ENCODE results near the gene MRPL14.
"Not testable (repeated sequence)": the region's sequence is repeated elsewhere in the genome, so short reads cannot be mapped to it uniquely, and the experiment has no call there.

MRPL14 gene

DNA sequence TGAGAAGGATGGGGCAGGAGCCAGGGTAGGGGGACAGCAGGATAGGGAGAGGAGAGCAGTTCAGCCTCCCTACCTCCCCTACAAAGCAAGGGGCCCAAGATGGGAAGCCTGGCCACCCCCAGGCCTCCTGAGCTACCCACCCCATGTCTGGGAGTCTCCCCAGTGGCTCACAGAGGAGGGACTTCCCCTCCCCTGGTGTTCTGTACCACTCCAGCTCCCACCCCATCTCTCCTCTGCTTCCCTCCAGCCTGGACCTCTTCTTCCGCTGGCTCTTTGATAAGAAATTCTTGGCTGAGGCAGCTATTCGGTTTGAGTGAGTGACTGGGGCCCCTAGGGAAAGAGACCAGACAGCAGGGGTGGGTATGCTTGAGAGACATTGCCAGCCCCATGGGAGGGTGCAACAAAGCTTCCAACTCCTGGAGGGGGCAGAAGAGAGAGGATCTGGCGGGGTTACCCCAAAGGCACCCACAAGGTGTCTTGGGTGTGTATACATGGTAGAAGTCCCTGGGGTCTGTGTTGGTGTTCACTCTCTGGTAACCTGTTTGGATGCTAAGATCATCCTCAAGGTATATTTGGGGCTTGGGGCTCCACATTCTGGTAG, 23.2 kb upstream of the MRPL14 start:
- no peak for DNase-seq (ENCODE audit: low read depth in 2 of 2, low spot score in 1 of 2)

DNA sequence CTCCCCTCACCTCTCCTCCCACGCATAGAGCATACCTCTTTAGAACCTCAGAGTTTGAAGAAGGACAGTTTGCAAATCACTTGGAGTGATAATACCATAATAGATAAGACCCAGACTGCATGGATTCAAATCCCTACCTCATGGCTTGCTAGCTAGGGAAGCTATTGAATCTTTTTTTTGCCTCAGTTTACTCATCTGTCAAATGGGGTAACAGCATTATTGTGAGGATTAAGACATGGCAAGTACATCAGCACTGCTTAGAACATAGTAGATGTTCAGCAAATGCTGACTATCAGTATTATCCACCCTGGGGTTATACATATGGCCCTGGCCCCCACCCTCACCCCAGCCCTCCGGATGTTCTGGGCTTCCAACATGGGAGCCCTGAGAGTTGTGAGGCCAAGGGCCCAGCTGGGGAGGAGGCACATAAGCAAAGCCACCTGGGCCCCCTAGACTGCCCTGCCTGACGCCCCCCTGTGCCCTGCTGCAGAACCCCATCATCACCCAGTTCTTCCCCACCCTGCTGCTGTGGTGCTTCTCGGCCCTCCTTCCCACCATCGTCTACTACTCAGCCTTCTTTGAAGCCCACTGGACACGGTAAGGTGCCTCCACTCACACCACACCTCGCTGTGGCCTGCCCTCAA, 22.2 kb upstream of the MRPL14 start:
- DNase-seq (ENCODE audit: low read depth in 2 of 2, low spot score in 1 of 2) = no peak

DNA sequence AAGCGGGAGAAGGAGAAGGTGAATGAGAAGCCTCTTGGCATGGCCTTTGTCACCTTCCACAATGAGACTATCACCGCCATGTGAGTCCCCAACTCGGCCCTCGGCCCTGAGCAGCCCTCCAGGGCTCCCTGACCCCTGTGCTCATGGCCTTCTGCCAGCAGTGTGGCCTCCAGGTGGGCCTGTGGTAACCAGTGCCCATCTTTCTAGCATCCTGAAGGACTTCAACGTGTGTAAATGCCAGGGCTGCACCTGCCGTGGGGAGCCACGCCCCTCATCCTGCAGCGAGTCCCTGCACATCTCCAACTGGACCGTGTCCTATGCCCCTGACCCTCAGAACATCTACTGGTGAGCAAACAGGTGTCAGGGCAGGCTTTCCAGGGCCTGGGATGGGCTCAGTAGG, 21.1 kb upstream of the MRPL14 start:
- DNase-seq (ENCODE audit: low read depth in 2 of 2, low spot score in 1 of 2) = no peak

DNA sequence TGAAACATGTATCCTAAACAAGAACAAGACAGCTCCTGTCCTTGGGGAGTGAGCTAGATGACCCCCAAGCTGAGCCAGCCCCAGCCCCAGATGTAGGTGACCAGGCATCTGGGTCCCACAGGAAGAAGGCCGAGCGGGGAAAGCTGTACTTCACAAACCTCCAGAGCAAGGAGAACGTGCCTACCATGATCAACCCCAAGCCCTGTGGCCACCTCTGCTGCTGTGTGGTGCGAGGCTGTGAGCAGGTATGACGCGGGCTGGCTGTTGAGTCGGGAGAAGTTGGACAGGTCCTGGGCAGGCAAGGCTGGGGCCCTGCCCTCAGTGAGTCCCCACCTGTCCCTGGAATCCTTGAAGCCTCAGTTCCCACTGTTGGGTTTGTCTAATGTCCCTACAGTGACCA, 20.0 kb upstream of the MRPL14 start:
- DNase-seq (ENCODE audit: low read depth in 2 of 2, low spot score in 1 of 2) = no peak

DNA sequence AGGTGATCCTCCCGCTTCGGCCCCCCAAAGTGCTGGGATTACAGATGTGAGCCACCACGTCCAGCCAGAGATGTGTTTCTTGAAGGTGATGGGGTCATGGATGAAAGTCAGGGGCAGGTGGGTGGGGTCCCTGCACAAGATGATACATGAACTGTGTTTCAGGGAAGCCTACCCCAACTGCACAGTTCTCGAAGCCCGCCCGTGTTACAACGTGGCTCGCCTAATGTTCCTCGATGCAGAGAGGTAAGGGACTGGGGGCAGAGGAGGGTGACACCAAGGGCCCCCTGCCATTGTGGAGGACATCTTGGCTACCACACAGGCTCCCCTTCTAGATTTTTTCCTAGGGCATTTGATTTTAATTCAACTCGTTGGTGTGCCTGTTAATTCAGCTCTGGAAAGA, 19.4 kb upstream of the MRPL14 start:
- DNase-seq (ENCODE audit: low read depth in 2 of 2, low spot score in 1 of 2) = no peak

DNA sequence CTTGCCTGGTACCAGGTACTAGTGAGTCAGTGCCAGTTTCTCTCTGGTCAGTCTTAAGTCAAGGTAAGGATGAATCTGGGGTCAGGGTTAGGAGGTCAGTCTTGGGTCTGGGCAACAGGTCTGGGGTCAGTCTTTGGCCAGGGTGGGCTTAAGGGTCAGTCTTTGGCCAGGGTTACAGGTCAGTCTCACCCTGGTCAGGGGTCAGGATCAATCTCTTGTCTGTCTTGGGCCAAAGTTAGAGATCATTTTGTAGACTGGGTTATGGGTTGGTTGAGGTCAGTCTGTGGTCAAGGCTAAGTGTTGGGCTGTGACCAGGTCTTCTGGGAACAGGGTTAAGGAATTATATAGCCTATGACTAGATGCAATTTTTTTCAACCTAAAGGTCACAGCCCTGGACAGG, 18.6 kb upstream of the MRPL14 start:
- DNase-seq (ENCODE audit: low read depth in 2 of 2, low spot score in 1 of 2) = no peak

DNA sequence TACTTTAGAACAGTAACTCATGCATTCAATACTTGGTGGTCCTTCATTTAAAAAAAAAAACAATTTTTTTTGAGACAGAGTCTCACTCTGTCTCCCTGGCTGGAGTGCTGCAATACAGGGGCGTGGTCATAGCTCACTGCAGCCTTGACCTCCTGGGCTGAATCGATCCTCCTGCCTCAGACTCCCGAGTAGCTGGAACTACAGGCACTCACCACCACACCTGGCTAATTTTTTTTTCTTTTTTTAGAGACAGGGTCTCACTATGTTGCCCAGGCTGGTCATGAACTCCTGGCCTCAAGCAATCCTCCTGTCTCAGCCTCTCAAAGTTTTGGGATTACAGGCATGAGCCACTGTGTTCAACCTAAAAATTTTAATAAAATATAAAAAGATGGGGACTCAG, 17.3 kb upstream of the MRPL14 start:
- not testable (repeated sequence) for DNase-seq (ENCODE audit: low read depth in 2 of 2, low spot score in 1 of 2)

DNA sequence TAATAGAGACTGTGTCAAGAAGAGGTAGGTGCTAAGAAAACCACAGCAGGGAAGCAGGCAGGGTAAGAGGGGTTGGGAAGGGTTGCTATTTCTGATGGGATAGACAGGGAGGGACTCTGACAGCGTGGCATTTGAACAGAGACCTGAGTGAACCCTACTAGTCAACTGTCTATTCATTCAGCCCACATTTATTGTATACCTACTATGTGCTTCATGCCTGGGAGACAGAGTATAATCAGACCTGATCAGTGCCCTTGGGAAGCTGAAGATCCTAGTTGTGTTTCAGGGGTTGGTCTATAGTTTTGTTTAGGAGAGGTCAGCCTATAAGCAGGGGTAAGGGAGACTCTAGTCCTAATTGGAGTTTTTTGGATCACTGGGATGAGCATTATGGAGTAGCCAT, 16.5 kb upstream of the MRPL14 start:
- no peak for DNase-seq (ENCODE audit: low read depth in 2 of 2, low spot score in 1 of 2)

DNA sequence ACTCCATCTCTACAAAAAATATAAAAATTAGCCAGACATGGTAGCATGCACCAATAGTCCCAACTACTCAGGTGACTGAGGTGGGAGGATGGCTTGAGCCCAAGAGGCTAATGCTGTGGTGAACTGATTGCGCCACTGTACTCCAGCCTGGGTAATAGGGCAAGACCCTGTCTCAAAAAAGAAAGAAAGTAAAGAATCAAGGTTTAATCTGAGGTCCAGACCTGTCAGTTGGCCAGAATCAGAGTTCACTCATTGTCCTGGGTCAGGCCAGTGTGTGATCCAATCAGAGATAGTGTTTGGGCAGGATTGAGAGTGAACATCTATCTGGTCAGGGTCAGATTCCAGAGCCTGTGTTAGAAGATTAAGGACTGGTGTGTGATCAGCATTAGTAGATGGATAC, 15.6 kb upstream of the MRPL14 start:
- DNase-seq (ENCODE audit: low read depth in 2 of 2, low spot score in 1 of 2) = no peak

DNA sequence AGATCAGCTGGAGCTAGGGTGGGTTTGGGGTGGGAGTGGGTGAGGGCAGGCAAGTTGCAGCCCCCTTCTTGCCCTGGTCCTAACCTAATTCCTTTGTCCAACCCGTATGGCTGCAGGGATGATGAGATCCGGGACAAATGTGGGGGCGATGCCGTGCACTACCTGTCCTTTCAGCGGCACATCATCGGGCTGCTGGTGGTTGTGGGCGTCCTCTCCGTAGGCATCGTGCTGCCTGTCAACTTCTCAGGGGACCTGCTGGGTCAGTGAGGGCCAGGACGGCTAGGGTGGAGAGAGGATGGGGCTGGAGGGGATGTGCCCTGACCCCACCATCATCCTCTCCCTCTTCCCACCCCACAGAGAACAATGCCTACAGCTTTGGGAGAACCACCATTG, 12.1 kb upstream of the MRPL14 start:
- no peak for DNase-seq (ENCODE audit: low read depth in 2 of 2, low spot score in 1 of 2)

DNA sequence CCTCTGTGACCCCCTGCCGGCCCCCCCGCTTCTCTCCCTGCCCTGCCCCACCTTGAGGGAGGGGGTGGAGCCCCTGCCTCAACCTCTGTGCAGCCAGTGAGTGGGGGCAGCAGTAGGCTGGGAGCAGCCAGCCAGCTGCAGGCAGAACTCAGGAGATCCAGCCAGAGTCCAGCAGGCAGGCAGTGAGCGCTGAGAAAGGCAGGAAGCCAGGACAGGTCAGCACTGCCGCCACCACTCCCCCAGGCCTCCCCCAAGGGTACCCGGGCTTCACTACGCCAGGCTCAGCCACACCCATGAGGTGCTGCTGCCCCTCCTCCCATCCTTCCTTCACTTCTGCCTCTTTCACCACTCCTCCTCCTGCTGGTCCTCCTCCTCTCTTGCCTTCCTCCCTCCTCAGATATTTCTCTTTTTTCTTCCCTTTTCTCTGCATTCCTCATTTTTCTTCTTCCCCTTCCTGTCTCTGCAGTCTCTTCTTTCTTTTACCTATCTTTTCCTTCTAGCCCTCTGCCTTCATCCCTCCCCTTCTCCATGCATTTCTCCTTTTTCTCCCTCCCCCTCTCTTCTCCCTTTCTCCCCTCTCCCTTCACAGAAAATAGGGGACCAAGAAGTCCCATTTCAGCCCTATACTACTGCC, 11.6 kb upstream of the MRPL14 start:
- DNase-seq (ENCODE audit: low read depth in 2 of 2, low spot score in 1 of 2) = no peak

DNA sequence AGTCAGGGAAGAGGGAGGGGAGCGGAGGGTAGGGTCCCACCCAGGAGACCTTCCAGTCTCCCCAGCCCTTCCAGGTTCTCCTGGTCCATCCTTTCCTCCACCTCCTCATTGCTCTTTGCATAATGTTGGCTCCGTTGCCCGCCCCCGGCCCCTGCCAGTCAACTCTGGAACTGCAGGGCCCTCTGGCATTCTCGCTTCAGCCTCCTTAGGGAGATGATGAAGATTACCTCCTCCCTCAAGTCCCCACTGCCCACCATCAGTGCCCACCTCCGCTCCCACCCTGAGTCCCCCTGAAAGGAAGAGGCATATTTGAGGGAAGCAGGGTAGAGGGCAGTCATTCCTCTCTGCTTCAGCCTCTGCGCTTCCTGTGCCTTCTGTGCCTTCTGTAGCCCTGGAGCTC, 8.6 kb upstream of the MRPL14 start:
- DNase-seq (ENCODE audit: low read depth in 2 of 2, low spot score in 1 of 2) = no peak

DNA sequence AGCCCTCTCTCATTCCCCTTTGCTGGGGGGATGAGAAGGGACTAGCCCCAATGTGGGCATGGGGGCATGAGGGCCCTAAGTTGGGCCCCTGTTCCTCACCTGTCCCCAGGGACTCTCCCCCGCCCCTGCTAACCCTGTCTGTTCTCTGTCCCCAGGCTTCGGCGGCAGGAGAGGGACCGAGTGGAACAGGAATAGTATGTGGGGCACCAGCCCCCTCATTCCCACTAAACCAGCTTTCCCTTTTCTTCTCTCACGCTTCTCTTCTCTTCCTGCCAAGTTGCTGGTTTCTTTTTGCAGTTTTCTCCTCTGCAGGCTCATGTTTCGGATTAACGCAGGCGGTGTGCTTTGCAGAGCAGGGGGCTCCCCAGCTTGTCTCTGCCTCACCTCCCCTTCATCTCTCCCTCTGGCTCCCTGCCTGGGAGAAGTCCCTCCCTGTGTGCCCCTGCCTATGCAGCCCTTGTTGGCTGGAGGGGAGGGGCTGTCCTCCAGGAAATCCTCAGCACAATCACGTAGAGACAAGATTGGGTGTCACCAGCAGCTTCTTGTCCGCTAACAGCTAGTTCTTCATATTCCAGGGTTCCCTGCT, 8.0 kb upstream of the MRPL14 start:
- no peak for DNase-seq (ENCODE audit: low read depth in 2 of 2, low spot score in 1 of 2)

DNA sequence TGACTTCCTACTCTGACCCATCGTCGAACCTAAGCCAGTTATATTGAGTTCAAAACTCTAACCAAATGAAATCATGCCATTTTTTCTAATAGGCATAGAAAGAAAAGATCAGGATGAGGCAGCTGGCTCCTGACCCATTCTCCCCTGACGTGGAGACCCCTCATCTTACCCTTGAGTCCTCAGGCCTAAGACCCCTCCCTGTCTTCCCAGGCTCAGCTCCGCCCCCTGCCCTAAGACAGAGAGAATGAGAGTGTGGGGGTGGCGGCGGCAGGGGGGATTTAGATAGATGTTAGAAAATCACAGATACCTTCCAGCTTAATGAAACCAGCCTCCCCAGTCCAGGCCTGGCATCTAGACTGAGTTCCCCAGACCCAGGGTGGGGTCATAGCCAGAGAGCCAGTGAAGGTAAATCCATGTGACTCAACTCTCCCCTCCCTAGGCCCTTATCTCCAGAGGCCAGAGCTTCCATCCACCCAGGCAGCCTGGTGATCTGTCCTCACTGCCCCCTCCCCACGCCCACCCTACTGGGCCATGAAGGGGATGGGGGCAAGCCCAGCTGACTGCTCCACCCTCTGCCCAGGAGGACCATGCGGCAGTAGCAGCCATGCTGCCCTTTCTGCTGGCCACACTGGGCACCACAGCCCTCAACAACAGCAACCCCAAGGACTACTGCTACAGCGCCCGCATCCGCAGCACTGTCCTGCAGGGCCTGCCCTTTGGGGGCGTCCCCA, 6.9 kb upstream of the MRPL14 start:
- no peak for DNase-seq (ENCODE audit: low read depth in 2 of 2, low spot score in 1 of 2)

DNA sequence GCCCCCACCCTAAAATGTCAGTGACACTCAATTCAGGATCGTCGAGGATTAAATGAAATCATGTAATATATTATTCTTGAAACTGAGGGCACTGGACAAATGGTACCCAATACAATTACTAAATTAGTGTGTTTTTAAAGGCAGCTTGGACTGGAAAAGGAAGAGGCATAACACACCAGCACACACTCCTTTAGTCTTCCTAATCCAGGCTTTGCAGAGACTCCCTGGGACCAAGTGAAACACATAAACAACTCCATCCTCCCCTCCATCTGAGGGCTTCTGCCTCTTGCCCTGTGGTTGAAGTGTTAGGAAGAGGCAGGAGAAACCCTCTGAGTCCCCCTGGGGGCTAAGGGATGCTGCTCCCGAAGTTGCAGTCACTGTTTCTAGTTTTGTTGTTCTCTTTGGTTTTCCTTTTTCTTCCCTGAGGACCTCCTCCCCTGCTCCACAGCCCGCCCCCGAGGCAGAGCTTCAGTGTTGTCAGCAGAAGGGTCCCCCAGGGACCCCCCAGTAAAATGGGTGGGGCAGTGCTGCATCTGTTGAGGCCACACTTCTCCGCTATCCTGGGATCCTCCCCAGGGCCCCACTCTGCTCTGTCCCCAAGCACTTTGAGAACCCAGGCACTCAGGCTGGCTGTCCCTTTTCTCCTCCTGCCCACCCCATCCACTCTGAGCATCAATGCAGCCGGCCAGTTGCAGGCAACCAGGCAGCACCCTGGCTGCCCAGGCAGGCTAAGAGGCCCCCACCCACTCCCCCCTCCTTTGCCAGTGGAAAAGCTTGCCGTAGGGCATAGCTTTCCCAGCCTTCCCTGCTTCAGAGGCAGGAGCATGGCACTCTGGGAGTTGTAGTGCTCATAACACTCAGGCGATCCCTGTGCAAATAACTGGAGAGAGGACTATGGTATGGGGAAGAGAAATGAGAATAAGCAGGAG, 6.0 kb upstream of the MRPL14 start:
- no peak for DNase-seq (ENCODE audit: low read depth in 2 of 2, low spot score in 1 of 2)

DNA sequence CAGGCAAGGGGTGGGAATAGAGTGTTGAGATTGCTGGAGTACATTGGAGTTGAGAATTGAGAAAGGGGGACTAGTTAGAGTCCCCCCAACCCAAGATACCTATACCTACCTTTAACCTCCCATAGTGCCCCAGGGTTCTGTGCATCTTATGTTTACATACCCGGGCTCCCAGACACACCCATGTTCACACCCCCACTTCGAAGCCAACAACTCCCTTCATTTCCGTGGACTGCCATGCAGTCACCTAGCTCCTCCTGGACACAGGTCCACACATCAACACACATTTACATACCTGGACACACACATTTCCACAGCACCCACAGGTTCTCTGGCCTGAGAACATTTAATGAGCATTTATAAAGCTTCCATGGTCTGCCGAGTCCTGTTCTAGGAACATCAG, 5.2 kb upstream of the MRPL14 start:
- DNase-seq (ENCODE audit: low read depth in 2 of 2, low spot score in 1 of 2) = no peak

DNA sequence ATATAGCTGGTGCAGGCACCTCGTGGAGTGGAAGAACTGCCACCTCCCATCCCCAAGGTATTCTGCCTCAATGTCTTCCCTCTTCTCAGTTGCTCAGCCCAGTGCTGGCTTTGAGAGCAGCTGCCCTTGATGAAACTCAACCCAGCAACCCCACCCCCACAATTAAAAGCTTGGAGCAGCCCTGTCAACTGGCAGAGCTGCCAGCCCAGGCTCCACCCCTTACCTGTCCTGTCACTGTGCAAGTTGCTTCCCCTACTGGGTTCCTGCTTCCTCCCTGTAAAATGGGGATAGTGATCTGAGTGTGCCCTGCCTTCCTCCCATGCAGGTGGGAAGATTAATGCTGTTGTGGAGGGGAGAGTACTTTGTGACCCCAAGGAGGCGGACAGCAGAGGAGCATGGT, 4.6 kb upstream of the MRPL14 start:
- no peak for DNase-seq (ENCODE audit: low read depth in 2 of 2, low spot score in 1 of 2)

DNA sequence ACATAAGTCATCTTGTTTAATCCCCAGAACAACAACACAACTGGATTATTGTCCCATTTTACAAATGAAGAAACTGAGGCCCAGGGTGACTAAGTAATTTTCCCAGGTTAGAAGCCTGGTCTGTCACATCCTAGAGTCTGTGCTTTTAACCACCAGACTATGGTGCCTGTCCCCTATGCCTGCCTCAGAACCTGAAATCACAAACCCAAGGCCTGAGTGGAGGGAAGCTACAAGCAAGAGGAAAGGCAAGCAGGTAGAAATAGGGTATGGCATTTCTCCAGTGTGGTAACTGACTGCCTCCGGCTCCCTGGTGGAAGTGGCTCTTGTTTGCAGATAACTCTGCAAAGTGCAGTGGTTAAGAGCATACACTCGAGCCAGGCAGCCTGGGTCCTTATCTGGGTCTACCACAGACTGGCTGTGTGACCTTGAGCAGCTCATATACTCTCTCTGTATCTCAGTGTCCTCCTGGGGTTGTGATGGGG, 2.6 kb upstream of the MRPL14 start:
- no peak for DNase-seq (ENCODE audit: low read depth in 2 of 2, low spot score in 1 of 2)

DNA sequence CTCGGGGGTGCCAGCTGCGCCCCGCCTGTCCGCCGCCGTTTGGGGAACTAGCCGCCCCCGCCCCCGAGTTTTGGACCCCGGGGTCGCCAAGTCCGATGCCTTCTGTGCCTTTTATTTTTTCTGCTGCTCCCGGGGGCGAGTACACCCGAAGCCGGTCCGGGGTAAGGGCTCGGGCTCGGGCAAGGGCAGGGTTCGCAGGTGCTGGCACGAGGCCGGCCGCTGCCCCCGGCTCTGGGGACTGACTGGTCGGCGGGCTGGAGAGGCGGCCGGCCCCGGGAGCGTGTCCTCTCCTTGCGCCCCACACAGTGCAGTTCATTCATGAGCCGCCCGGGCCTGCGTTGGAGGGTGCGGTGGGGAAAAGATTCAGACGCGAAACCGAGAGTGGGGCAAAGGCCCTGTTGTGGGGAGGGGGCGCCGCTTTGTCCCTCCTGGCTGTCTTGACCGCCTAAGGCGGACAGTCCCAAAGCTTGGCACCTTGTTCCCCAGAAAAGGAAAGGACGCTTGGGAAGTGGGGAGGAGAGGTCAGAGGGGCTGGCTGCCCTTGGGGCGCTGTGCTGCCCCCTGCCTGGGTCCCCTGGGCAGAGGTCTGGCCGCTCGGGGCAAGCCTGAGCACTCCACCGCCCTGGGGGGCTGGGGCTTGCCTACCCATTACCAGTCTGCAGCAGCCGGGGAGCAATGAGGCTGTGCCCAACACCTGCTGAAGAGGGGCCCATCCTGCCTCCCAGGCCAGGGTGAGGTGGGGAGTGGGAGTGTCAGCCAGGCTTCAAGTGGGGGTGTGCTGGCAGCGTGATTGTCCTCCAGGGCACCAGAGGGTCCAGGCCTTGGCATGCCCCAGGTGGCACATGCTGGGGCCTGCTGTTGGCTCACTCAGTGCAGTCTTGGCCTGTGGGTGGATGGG, 1.0 kb upstream of the MRPL14 start:
- DNase-seq (ENCODE audit: low read depth in 2 of 2, low spot score in 1 of 2) = no peak
